Measurements from ENCODE around the gene FOXN3.
"Not testable (repeated sequence)": the region's sequence is repeated elsewhere in the genome, so short reads cannot be mapped to it uniquely, and the experiment has no call there.

The FOXN3 gene

GRCh38 chr14:89158104-89158503, 258.9 kb downstream of the FOXN3 start:
- not testable (repeated sequence) for DNase-seq

DNA sequence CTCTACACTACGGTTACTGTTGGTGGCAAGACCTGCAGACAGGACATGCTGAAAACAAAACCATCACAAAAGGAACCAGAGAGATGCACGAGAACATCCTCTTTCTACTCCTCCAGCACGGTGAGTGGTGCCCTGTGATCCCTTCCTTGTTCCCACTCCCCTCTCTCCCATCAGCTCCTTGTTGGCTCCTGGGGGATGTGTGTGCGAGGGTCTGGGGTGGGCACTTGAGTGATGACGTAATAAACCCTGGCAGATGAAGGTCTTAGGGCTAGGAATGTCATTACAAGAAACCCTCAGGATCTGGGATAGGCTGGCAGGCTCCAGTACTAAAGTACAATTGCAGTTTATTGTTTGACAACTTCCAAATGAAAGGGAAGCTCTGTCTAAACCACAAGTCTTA, 261.5 kb downstream of the FOXN3 start:
- DNase-seq, result no peak

- not testable (repeated sequence) for DNase-seq
Measured at GRCh38 chr14:89151693-89152092, 265.3 kb downstream of the FOXN3 start.

GRCh38 chr14:89146274-89146673, 270.8 kb downstream of the FOXN3 start:
- no peak for DNase-seq

GRCh38 chr14:89144642-89145041, 272.4 kb downstream of the FOXN3 start:
- DNase-seq, result no peak

- DNase-seq, result no peak
Measured at GRCh38 chr14:89144066-89144465, 273.0 kb downstream of the FOXN3 start.

DNA sequence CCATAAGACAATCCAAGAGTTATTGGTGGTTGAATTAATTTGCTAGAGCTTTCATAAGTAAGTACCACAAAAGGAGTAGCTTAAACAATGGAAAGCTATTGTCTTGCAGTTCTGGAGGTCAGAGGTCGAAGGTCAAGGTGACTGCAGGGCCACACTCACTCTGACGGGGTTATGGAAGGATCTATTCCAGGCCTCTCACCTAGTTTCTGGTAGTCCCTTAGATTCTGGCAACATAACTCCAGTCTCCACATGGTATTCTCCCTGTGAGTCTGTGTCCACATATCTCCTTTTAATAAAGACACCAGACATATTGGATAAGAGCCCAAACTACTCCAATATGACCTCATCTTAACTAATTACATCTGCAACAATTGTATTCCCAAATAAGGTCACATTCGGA, 273.4 kb downstream of the FOXN3 start:
- no peak for DNase-seq

- no peak for DNase-seq
Measured at GRCh38 chr14:89142366-89142765, 274.7 kb downstream of the FOXN3 start.

GRCh38 chr14:89141862-89142261, 275.2 kb downstream of the FOXN3 start:
- DNase-seq, result no peak

DNA sequence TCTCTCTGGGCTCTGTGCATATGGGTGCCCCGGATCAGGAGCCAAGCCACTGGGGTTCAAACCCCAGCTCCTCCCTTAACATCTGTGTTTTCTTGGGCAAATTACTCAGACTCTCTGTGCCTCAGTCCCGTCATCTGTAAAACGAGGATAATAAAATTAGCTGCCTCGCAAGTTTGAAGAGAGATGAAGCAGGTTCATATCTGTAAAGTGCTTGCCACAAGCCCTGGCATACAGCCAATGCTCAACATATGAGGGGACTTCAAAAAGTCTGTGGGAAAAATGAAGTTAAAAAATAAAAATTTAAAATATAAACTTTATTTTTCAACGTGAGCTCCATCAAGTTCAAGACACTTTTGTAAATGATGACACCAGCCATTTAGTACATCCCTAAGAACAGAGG, 276.7 kb downstream of the FOXN3 start:
- DNase-seq, result no peak

- DNase-seq, result no peak
Measured at GRCh38 chr14:89139404-89140247, 277.4 kb downstream of the FOXN3 start.

DNA sequence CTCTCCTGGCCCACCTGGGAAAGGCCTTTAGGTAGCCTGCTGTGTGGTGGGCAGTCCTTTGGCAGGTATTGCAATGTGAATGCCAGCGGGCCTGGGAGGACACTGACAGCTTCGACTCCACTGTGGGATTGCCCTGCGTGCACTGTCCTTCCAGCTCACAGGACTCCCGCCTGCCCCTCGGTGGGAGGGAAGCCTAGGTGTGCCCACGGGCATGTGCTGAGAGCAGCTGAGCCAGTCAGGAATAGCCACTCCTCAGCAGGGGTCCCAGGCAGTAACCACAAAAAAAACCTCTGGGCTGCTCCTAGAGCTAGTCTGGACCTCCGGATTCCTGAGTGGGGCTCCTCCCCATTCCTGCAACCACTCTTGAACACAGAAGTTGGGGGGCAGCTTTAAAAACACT, 278.2 kb downstream of the FOXN3 start:
- no peak for DNase-seq

- no peak for DNase-seq
Measured at GRCh38 chr14:89137526-89138163, 279.4 kb downstream of the FOXN3 start.

DNA sequence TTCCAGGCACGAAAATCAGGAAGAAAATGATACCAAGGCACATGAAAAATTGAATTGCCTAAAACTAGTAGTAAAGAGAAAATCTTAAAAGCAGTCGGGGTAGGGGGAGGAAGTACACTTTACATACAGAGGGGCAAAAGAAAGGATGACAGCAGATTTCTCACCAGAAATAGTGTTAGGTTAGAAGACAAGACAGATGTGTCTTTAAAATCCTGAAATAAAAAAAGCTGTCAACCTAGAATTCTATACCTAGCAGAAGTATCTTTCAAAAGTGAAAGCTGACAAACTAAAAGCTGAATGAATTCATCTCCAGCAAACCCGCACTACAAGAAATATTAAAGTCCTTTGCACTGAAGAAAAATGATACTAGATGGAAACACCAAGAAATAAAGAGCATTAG, 280.4 kb downstream of the FOXN3 start:
- no peak for DNase-seq

- DNase-seq, result no peak
Measured at GRCh38 chr14:89134640-89135039, 282.4 kb downstream of the FOXN3 start.

- no peak for DNase-seq
Measured at GRCh38 chr14:89131004-89131750, 285.9 kb downstream of the FOXN3 start.

DNA sequence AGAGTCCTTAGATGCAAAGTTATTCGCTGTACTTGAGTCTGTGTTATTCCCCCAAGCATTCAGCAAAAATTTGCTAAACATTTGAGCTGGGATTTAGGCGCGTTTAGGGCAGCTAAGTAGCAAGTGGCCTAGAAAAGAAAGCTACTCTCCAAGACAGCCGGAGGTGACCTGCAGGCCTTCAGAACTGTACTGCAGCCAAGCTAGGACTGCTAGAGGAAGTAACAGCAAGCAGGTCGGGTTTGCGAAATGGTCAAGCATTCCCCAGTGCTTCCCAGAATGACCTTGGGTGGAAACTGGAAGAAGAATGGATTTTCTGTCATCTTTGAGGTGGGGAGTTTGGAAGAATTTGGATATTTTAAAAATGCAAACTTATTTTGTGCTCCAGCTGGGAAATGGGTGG, 287.5 kb downstream of the FOXN3 start:
- DNase-seq, result no peak

GRCh38 chr14:89128311-89129026, 288.6 kb downstream of the FOXN3 start:
- no peak for DNase-seq

- DNase-seq, result no peak
Measured at GRCh38 chr14:89126461-89126860, 290.6 kb downstream of the FOXN3 start.

DNA sequence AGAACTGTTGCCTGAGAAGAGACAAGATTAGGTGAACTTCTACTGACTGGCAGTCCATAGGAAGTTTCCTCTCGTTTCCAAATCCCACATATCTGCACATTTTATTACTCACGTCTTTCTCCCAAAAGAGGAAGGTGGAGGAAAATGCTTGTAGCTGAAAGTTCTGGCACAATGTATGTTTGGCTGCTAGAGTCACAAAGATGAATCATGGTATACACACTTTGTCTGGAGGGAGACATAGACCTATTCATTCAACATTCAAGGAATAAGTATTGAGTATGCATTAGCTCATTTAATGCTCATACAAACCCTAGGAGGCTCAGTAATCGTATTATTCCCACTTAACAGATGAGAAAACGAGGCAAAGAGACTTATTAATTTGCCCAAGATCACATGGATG, 291.8 kb downstream of the FOXN3 start:
- no peak for DNase-seq

GRCh38 chr14:89123851-89124250, 293.2 kb downstream of the FOXN3 start:
- DNase-seq, result no peak

- DNase-seq, result no peak
Measured at GRCh38 chr14:89123215-89123614, 293.8 kb downstream of the FOXN3 start.

GRCh38 chr14:89121968-89122620, 294.9 kb downstream of the FOXN3 start:
- no peak for DNase-seq
